ENCODE measurements around the gene FOXL2.

Gene FOXL2

GRCh38 chr3:138944929-138945708 lies 1.8 kb downstream of the FOXL2 start:
- Histone ChIP-seq H4K20me1 (ENCODE audit: low read depth, low read length) (no peaks in the 10 kb centered on the region), H3F3A (ENCODE audit: insufficient read depth) (no peaks in the 10 kb centered on the region), H3K9ac (ENCODE audit: low read length) (no peak overlapping the region), H3K4me2 (ENCODE audit: low read depth, low read length, poor library complexity, severe bottlenecking) (no peak overlapping the region), H3K27ac (ENCODE audit: low read depth, low read length) (no peak overlapping the region), H3K4me3 (ENCODE audit: insufficient read depth, low read length, poor library complexity, severe bottlenecking) (no peak overlapping the region), H3K79me2 (ENCODE audit: insufficient read depth, low read length) (no peaks in the 10 kb centered on the region), H3K27me3 (ENCODE audit: low read length) (no peaks in the 10 kb centered on the region), H3K9me3 (ENCODE audit: insufficient read depth, low read length) (no peaks in the 10 kb centered on the region), H3K9me2 (replicated peaks; ENCODE audit: insufficient read depth, low read length) (no peaks in the 10 kb centered on the region), H3K36me3 (ENCODE audit: low read length) (no peaks in the 10 kb centered on the region), H2AFZ (ENCODE audit: low read depth, low read length, severe bottlenecking) (no peak overlapping the region)
- TF ChIP-seq EZH2phosphoT487 (conservative IDR thresholded peaks at IDR 0.05; ENCODE audit: low read length): no peak
- TF ChIP-seq, protein P1, sequence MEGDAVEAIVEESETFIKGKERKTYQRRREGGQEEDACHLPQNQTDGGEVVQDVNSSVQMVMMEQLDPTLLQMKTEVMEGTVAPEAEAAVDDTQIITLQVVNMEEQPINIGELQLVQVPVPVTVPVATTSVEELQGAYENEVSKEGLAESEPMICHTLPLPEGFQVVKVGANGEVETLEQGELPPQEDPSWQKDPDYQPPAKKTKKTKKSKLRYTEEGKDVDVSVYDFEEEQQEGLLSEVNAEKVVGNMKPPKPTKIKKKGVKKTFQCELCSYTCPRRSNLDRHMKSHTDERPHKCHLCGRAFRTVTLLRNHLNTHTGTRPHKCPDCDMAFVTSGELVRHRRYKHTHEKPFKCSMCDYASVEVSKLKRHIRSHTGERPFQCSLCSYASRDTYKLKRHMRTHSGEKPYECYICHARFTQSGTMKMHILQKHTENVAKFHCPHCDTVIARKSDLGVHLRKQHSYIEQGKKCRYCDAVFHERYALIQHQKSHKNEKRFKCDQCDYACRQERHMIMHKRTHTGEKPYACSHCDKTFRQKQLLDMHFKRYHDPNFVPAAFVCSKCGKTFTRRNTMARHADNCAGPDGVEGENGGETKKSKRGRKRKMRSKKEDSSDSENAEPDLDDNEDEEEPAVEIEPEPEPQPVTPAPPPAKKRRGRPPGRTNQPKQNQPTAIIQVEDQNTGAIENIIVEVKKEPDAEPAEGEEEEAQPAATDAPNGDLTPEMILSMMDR (IDR thresholded peaks at IDR 0.05; ENCODE audit: insufficient read depth, low read length, poor library complexity, severe bottlenecking): no peak

DNA sequence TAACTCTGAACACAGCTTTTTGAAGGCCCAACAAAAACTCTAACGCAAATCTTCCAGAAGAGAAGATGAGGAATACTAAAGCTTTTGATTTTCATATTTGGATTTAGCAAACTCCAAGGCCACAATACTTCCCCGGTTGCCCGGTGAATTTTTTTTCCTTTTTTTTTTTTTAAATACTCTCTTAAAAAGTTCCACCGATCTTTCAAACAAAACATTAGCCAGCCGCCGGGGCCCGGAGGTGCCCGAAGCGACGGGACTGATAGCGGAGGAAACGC lies 2.3 kb downstream of the FOXL2 start:
- H2AFZ ChIP-seq (ENCODE audit: low read depth, low read length, severe bottlenecking): no peak overlapping the region
- H3K27ac ChIP-seq (ENCODE audit: low read depth, low read length): no peak overlapping the region
- no peaks in the 10 kb centered on the region for H3K36me3 ChIP-seq (ENCODE audit: low read length)
- no peaks in the 10 kb centered on the region for H3K79me2 ChIP-seq (ENCODE audit: insufficient read depth, low read length)
- H3F3A ChIP-seq (ENCODE audit: insufficient read depth): no peaks in the 10 kb centered on the region
- H3K9me2 ChIP-seq (replicated peaks; ENCODE audit: insufficient read depth, low read length): no peaks in the 10 kb centered on the region
- no peaks in the 10 kb centered on the region for H4K20me1 ChIP-seq (ENCODE audit: low read depth, low read length)
- H3K9me3 ChIP-seq (ENCODE audit: insufficient read depth, low read length): no peaks in the 10 kb centered on the region
- H3K27me3 ChIP-seq (ENCODE audit: low read length): no peaks in the 10 kb centered on the region
- H3K4me3 ChIP-seq (ENCODE audit: insufficient read depth, low read length, poor library complexity, severe bottlenecking): no peak overlapping the region
- no peak overlapping the region for H3K4me2 ChIP-seq (ENCODE audit: low read depth, low read length, poor library complexity, severe bottlenecking)
- TF ChIP-seq EZH2phosphoT487 (conservative IDR thresholded peaks at IDR 0.05; ENCODE audit: low read length): no peak
- TF ChIP-seq, protein P1 (IDR thresholded peaks at IDR 0.05; ENCODE audit: insufficient read depth, low read length, poor library complexity, severe bottlenecking): no peak
- no peak overlapping the region for H3K9ac ChIP-seq (ENCODE audit: low read length)

DNA sequence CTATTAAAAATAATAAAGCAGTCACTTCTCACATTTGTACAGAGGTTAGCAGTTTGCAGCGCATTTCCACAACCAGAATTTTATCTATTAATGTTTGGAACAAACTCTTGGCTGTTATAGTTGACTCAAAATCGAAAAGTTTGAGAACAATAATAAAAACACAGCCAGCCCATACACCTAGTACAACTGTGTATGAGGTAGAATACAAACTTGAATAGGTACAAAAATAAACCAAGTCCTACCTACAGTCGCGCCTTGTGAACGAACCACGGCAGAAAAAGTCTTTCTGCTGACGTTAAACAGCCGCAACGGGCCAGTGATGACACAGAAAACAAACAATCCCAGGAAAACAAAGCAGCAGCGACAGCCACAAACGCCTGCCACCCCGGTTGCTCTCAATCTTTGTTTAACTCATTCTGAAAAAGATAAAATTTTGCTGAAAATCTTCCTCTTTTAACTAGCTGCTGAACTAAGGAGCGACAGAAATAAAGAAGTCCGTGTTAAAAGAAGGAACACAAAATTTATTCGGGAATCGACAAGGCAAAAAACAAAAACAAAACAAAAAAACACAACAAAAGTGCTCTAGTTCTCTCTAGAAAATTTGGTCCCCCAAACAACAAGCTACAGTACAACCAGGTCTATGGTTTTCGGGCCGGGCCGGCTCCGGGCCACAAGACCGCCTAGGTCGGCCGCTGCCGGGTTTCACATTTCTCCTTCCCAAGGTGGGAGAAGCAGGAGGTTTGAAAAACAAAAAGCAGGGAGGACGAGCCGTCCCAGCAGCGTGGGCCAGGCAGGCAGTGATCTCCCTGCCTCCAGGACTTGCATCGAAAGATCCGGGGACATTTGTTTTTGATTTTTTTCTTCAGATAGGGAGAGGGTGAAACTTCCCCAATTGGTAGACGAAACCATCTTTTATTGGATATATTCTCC lies 2.9 kb downstream of the FOXL2 start:
- H3K9ac ChIP-seq (ENCODE audit: low read length): no peak overlapping the region
- no peaks in the 10 kb centered on the region for H3K9me2 ChIP-seq (replicated peaks; ENCODE audit: insufficient read depth, low read length)
- H3K27me3 ChIP-seq (ENCODE audit: low read length): no peaks in the 10 kb centered on the region
- no peaks in the 10 kb centered on the region for H3K9me3 ChIP-seq (ENCODE audit: insufficient read depth, low read length)
- no peak overlapping the region for H3K4me3 ChIP-seq (ENCODE audit: insufficient read depth, low read length, poor library complexity, severe bottlenecking)
- H2AFZ ChIP-seq (ENCODE audit: low read depth, low read length, severe bottlenecking): no peak overlapping the region
- no peak overlapping the region for H3K27ac ChIP-seq (ENCODE audit: low read depth, low read length)
- TF ChIP-seq, protein P1 (IDR thresholded peaks at IDR 0.05; ENCODE audit: insufficient read depth, low read length, poor library complexity, severe bottlenecking): no peak
- H3K79me2 ChIP-seq (ENCODE audit: insufficient read depth, low read length): no peaks in the 10 kb centered on the region
- no peak overlapping the region for H3K4me2 ChIP-seq (ENCODE audit: low read depth, low read length, poor library complexity, severe bottlenecking)
- no peaks in the 10 kb centered on the region for H3K36me3 ChIP-seq (ENCODE audit: low read length)
- no peaks in the 10 kb centered on the region for H4K20me1 ChIP-seq (ENCODE audit: low read depth, low read length)
- no peaks in the 10 kb centered on the region for H3F3A ChIP-seq (ENCODE audit: insufficient read depth)
